K562 (cell line): ENCODE data around the gene SPZ1. TPM values are rescaled to one million over a fixed set of nuclear protein-coding genes. Genes with fewer than 3 reads are reported as not detected.

Source experiments
- ZNF76 ChIP-seq: fragments of 250-450 bp; sonication (Bioruptor Pico); IDR thresholded peaks from 2 replicates; pipeline ENCODE4 v1.4.0; 2020; ENCODE audit warnings: mild to moderate bottlenecking, moderate library complexity, borderline replicate concordance
- polyA plus RNA-seq, 8 experiments: library from polyadenylated mRNA; depleted of rRNA in 4 of 8; stranded (reverse) in 5 of 8; unstranded in 3 of 8; fragments of >200 nt; fragmentation: Nextera tagmentation in 2 of 8; fragmentation: Illumina TruSeq in 1 of 8; extraction: Ambion mirVana in 2 of 8; extraction: Trizol in 1 of 8; gene quantifications; 2 replicates each; pipeline versions ENCODE4 v1.2.1 to v1.2.3, GENCODE V29; 2011 to 2014; ENCODE audit warnings: inconsistent platforms in 1 of 8, missing spikeins in 1 of 8
- total RNA-seq, 7 experiments: library from RNA; depleted of rRNA in 6 of 7; stranded (reverse); fragments of >200 nt in 6 of 7; fragmentation: Illumina TruSeq in 2 of 7; extraction: Trizol in 2 of 7; gene quantifications; 2 replicates each; pipeline versions ENCODE4 v1.2.1 to v1.2.3, GENCODE V29; 2011 to 2021; ENCODE audit warnings: low replicate concordance in 1 of 7
- TF ChIP-seq, protein P1 (sequence below), 2 experiments: fragments of 450-650 bp; formaldehyde crosslinking in 1 of 2; IDR thresholded peaks; 2 replicates each; pipeline versions ENCODE4 v1.4.0 to v1.6.1; 2014 to 2020; ENCODE audit warnings: mild to moderate bottlenecking in 2 of 2, borderline replicate concordance in 1 of 2, low read depth in 1 of 2

The SPZ1 gene
- total and polyA plus RNA-seq, 9 of the 15 experiments (the other 6 are each of a cell fraction or from before 2014, with no cell fraction given), result not detected

DNA sequence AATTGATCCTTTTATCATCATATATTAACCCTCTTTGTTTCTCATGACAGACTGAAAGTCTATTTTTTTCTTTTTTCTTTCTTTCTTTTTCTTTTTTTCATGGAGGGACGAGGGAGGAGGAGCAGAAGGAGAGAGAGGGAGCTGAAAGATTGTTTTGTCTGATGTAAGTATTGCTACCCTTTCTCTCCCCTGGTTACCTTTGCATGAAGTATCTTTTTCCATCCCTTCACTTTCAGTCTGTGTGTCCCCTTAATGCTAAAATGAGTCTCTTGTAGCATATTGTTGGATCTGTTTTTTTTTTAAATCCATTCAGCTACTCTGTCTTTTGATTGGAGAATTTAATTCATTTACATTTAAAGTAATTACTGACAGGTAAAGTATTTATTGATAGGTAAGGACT lies 36.4 kb upstream of the SPZ1 start (continued):
- TF ChIP-seq ZNF76, result no peak
- TF ChIP-seq, protein P1, sequence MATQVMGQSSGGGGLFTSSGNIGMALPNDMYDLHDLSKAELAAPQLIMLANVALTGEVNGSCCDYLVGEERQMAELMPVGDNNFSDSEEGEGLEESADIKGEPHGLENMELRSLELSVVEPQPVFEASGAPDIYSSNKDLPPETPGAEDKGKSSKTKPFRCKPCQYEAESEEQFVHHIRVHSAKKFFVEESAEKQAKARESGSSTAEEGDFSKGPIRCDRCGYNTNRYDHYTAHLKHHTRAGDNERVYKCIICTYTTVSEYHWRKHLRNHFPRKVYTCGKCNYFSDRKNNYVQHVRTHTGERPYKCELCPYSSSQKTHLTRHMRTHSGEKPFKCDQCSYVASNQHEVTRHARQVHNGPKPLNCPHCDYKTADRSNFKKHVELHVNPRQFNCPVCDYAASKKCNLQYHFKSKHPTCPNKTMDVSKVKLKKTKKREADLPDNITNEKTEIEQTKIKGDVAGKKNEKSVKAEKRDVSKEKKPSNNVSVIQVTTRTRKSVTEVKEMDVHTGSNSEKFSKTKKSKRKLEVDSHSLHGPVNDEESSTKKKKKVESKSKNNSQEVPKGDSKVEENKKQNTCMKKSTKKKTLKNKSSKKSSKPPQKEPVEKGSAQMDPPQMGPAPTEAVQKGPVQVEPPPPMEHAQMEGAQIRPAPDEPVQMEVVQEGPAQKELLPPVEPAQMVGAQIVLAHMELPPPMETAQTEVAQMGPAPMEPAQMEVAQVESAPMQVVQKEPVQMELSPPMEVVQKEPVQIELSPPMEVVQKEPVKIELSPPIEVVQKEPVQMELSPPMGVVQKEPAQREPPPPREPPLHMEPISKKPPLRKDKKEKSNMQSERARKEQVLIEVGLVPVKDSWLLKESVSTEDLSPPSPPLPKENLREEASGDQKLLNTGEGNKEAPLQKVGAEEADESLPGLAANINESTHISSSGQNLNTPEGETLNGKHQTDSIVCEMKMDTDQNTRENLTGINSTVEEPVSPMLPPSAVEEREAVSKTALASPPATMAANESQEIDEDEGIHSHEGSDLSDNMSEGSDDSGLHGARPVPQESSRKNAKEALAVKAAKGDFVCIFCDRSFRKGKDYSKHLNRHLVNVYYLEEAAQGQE (IDR thresholded peaks at IDR 0.05; ENCODE audit: borderline replicate concordance), result no peak
- TF ChIP-seq, protein P1 (CRISPR knock-in tag; IDR thresholded peaks at IDR 0.05; ENCODE audit: low read depth), result no peak
- TF ChIP-seq, all 486 proteins: peak for 0
